GM13977 (cell line): Measurements from ENCODE around the gene TSEN15.

Source experiments
- DNase-seq: peaks from one replicate; pipeline ENCODE4 v3.0.0; 2012; ENCODE audit warnings: low spot score
- in situ Hi-C: fragments of 300-500 bp; cut with MboI; formaldehyde crosslinking; loops from one replicate; pipeline ENCODE4 v1.12.0; 2022; ENCODE audit warnings: low sequenced_read_pairs, low pct_unique_long_range_greater_than_20kb, mixed read lengths, inconsistent platforms; ENCODE audit not compliant: unreplicated experiment
- TF ChIP-seq, protein P1 (sequence below): IDR thresholded peaks from 2 replicates; pipeline ENCODE4 v1.5.1; 2012; ENCODE audit warnings: mild to moderate bottlenecking, control low read depth; ENCODE audit not compliant: insufficient read depth; ENCODE audit errors: extremely low read depth, missing control alignments

TSEN15 gene

DNA sequence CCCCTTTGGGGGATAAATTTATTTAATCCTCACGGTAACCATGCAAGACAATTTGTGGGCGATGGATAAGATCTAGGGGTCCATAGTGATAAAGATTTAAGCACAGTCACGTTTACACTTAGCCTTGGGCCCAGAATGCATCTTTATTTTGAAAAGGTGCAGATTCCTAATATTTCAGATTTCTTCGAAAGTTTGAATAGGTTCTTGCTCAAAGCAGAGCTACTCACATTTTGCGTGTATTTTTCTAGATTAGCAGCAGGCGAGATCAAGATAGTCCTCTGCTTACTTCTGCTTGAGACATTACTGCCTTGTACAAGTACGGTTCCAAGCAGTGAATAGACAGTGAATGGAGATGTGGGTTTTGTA is 647 bp downstream of the TSEN15 start:
- TF ChIP-seq, protein P1, sequence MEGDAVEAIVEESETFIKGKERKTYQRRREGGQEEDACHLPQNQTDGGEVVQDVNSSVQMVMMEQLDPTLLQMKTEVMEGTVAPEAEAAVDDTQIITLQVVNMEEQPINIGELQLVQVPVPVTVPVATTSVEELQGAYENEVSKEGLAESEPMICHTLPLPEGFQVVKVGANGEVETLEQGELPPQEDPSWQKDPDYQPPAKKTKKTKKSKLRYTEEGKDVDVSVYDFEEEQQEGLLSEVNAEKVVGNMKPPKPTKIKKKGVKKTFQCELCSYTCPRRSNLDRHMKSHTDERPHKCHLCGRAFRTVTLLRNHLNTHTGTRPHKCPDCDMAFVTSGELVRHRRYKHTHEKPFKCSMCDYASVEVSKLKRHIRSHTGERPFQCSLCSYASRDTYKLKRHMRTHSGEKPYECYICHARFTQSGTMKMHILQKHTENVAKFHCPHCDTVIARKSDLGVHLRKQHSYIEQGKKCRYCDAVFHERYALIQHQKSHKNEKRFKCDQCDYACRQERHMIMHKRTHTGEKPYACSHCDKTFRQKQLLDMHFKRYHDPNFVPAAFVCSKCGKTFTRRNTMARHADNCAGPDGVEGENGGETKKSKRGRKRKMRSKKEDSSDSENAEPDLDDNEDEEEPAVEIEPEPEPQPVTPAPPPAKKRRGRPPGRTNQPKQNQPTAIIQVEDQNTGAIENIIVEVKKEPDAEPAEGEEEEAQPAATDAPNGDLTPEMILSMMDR: no peak
- no peak for DNase-seq
- in situ Hi-C loops: no loop called here

DNA sequence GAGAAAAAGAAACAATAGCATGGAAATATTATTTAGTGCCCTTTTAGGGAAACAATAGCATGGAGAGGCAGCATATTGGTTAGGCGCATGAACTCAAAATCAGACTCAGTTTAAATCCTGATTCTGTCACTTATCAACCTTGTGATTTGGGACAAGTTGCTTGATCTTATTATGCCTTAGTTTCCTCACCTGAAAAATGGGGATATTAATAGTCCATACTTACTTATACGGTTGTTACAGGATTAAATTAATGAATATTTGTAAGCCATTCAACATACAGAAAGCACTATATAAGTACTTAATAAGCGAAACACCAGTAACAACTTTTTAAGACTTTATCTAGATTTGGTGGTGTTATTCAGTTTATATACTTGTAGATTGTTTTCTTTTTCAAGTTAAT is 1.2 kb downstream of the TSEN15 start:
- in situ Hi-C loops: no loop called here
- no peak for DNase-seq
- TF ChIP-seq, protein P1: no peak

- in situ Hi-C loops: no loop called here
- TF ChIP-seq, protein P1: no peak
- DNase-seq: no peak
These were observed 2.4 kb downstream of the TSEN15 start for GRCh38 chr1:184053881-184054280.

DNA sequence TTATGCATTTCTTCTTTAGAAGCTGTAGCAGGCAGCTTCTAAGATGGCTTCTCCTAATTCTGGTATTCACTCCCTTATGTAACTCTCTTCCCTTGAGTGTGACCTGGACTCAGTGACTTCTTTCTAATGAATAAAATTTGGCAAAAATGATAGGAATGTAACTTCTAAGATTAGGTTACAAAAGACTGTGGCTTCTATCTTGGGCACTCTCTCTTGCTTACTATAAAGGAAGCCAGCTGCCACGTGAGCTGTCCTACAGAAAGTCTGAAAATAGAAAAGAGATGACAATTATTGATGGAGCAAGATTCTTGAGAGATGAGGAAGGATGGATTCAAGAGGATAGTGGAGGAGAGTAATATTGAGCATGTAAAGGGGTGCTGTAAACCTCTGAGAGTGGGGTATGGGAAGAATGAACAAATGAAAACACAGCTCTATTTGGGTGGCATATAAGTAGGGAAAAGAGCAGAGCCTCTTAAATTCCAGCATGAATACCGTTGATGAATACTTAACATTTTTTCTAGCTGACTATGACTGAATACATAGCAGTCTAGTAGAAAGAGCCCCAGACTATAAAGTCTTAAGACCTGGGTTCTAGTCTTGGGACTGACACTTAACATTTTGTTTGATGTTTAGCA is 5.5 kb downstream of the TSEN15 start:
- no peak for DNase-seq
- in situ Hi-C loops: no loop called here
- TF ChIP-seq, protein P1: no peak

- no peak for DNase-seq
- in situ Hi-C loops: no loop called here
- TF ChIP-seq, protein P1: no peak
These were observed 8.4 kb downstream of the TSEN15 start for GRCh38 chr1:184059887-184060286.

GRCh38 chr1:184060316-184060715 is 8.8 kb downstream of the TSEN15 start:
- DNase-seq: no peak
- in situ Hi-C loops: no loop called here
- TF ChIP-seq, protein P1: no peak
